WTC11 (cell line): ENCODE measurements around the gene FHIT.

Experiments used
- CTCF ChIP-seq: fragments of 200-600 bp; IDR thresholded peaks from 2 replicates; pipeline ENCODE4 v1.8.0; 2022; ENCODE audit warnings: antibody characterized with exemption
- TCF7 ChIP-seq: sonication (generic); formaldehyde crosslinking; IDR thresholded peaks from 2 replicates; pipeline ENCODE4 v1.8.0; 2022; ENCODE audit warnings: mild to moderate bottlenecking, low read depth, missing genetic modification reagents, moderate library complexity
- ZNF425 ChIP-seq: fragments of 250-450 bp; sonication (Bioruptor Pico); conservative IDR thresholded peaks from 2 replicates; pipeline ENCODE4 v1.9.0; 2021; ENCODE audit warnings: mild to moderate bottlenecking
- ZNF512 ChIP-seq: sonication (generic); formaldehyde crosslinking; IDR thresholded peaks from 2 replicates; pipeline ENCODE4 v1.8.1; 2022; ENCODE audit warnings: missing genetic modification reagents, borderline replicate concordance

DNA sequence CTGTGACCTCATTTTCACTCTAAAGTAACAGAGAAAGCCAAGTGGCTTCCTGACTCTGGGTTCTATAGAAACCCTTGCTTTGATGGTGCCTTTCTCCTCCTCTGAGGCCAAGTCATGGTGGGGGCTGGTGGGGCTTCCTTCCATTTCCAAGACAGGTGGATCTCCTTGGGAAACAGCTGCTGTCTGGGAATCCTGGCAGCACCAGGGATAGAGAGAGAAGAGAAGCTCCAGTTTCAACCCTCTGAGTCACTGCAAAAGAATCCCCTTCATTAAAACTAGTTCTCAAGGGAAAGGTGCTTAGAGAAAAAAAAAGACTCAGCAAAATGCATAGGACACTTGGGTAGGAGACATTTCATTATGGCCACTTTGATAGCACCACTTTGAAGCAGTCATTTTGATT lies 614.4 kb downstream of the FHIT start:
- TF ChIP-seq CTCF = no peak
- no peak for TF ChIP-seq ZNF425
- TF ChIP-seq TCF7 = no peak
- no peak for TF ChIP-seq ZNF512 (CRISPR knock-in tag)
